H1 (cell line): ENCODE measurements around the gene PROSER2. TPM values are rescaled to one million over a fixed set of nuclear protein-coding genes. Genes with fewer than 3 reads are reported as not detected.

Source experiments
- CTCF ChIA-PET: fragments of 300-600 bp; sonication (Branson Sonifier 250); formaldehyde crosslinking; loops from one replicate; lab custom pipeline; 2021; ENCODE audit not compliant: partially characterized antibody; lab: Charles Lee
- POLR2A ChIA-PET: fragments of 300-600 bp; sonication (Branson Sonifier 250); formaldehyde crosslinking; loops from one replicate; lab custom pipeline; 2021; ENCODE audit warnings: inconsistent platforms; ENCODE audit not compliant: partially characterized antibody; lab: Charles Lee
- DNase-seq, 2 experiments: peaks; one replicate each; pipeline versions ENCODE4 v3.0.0 to v3.0.0-alpha.2; 2010 to 2022; ENCODE audit warnings: low spot score in 2 of 2, low read depth in 1 of 2, mixed read lengths in 1 of 2
- FAIRE-seq: peaks from 2 replicates; lab custom pipeline; 2011; peaks lifted over from hg19 to GRCh38; lab: Jason Lieb, UNC
- H2AFZ ChIP-seq: 2 replicates; pipeline ENCODE4 v1.8.1; 2012; ENCODE audit warnings: low read length, inconsistent platforms
- H2AK5ac ChIP-seq: 2 replicates; pipeline ENCODE4 v1.6.1; 2013; ENCODE audit warnings: low read depth, low read length
- H2BK120ac ChIP-seq: replicated peaks from 2 replicates; pipeline ENCODE3; 2013; ENCODE audit warnings: low read depth, low read length, inconsistent platforms
- H2BK12ac ChIP-seq: 2 replicates; pipeline ENCODE4 v1.6.1; 2013; ENCODE audit warnings: low read depth, low read length
- H2BK15ac ChIP-seq: 2 replicates; pipeline ENCODE4 v1.6.1; 2013; ENCODE audit warnings: low read length
- H2BK20ac ChIP-seq: 2 replicates; pipeline ENCODE4 v1.6.1; 2013; ENCODE audit warnings: low read length
- H2BK5ac ChIP-seq: 2 replicates; pipeline ENCODE4 v1.6.1; 2013; ENCODE audit warnings: low read depth, low read length
- H3K14ac ChIP-seq: 2 replicates; pipeline ENCODE4 v1.6.1; 2013; ENCODE audit warnings: inconsistent platforms; ENCODE audit not compliant: insufficient read length
- H3K18ac ChIP-seq: 2 replicates; pipeline ENCODE4 v1.6.1; 2013; ENCODE audit warnings: low read length; ENCODE audit errors: extremely low read depth
- H3K23ac ChIP-seq: 2 replicates; pipeline ENCODE4 v1.6.1; 2013; ENCODE audit warnings: inconsistent platforms; ENCODE audit not compliant: insufficient read length
- H3K23me2 ChIP-seq: 2 replicates; pipeline ENCODE4 v1.6.1; 2013; ENCODE audit warnings: low read depth, low read length
- H3K27ac ChIP-seq: 2 replicates; pipeline ENCODE4 v1.6.1; 2011; ENCODE audit warnings: low read depth, low read length, inconsistent platforms
- H3K27me3 ChIP-seq, 4 experiments: replicated peaks in 1 of 4; 1 replicate in 1 of 4; 2 replicates in 3 of 4; pipeline versions ENCODE4 v1.6.1 to v1.8.1; 2011 to 2013; ENCODE audit warnings: low read length in 3 of 4, mild to moderate bottlenecking in 3 of 4, inconsistent platforms in 2 of 4, mixed read lengths in 2 of 4, moderate library complexity in 1 of 4; ENCODE audit not compliant: control insufficient read depth in 3 of 4, insufficient read depth in 3 of 4; ENCODE audit errors: extremely low read depth in 1 of 4
- H3K36me3 ChIP-seq, 4 experiments: 2 replicates each; pipeline versions ENCODE4 v1.6.1 to v1.8.1; 2011 to 2013; ENCODE audit warnings: mild to moderate bottlenecking in 4 of 4, low read length in 3 of 4, moderate library complexity in 2 of 4, control low read depth in 1 of 4, inconsistent platforms in 1 of 4; ENCODE audit not compliant: insufficient read depth in 4 of 4, control insufficient read depth in 2 of 4
- H3K4ac ChIP-seq: replicated peaks from 2 replicates; pipeline ENCODE3; 2013; ENCODE audit warnings: low read length, low read depth, mixed read lengths, inconsistent platforms; ENCODE audit not compliant: insufficient read length
- H3K4me1 ChIP-seq, 4 experiments: replicated peaks in 1 of 4; 1 replicate in 1 of 4; 2 replicates in 3 of 4; pipeline versions ENCODE4 v1.6.1 to v1.8.1; 2011 to 2013; ENCODE audit warnings: low read length in 3 of 4, inconsistent platforms in 2 of 4, mixed read lengths in 1 of 4; ENCODE audit not compliant: insufficient read depth in 4 of 4, control insufficient read depth in 3 of 4
- H3K4me2 ChIP-seq, 2 experiments: 2 replicates each; pipeline versions ENCODE4 v1.6.1 to v1.8.1; 2011 to 2013; ENCODE audit warnings: low read depth in 2 of 2, low read length in 2 of 2, control low read depth in 1 of 2, inconsistent platforms in 1 of 2, mild to moderate bottlenecking in 1 of 2; ENCODE audit not compliant: insufficient read depth in 1 of 2
- H3K4me3 ChIP-seq, 4 experiments: fragments of 200-600, 300-600 bp in 1 of 4; sonication (generic), shearing (Covaris generic), sonication (Bioruptor Twin) in 1 of 4; 2 replicates each; pipeline versions ENCODE4 v1.5.1 to v1.8.1; 2011 to 2016; ENCODE audit warnings: low read length in 4 of 4, low read depth in 3 of 4, control low read depth in 2 of 4, inconsistent platforms in 2 of 4, mild to moderate bottlenecking in 2 of 4, mixed read lengths in 1 of 4, moderate library complexity in 1 of 4; ENCODE audit not compliant: insufficient read depth in 2 of 4; ENCODE audit errors: extremely low read depth in 1 of 4
- H3K56ac ChIP-seq: replicated peaks from 2 replicates; pipeline ENCODE3; 2013; ENCODE audit warnings: low read depth, mild to moderate bottlenecking, mixed read lengths, low read length, inconsistent platforms; ENCODE audit not compliant: insufficient read length
- H3K79me1 ChIP-seq: 2 replicates; pipeline ENCODE4 v1.6.1; 2013; ENCODE audit warnings: low read depth, low read length, control low read depth
- H3K79me2 ChIP-seq, 2 experiments: 2 replicates each; pipeline versions ENCODE4 v1.6.1 to v1.8.1; 2012 to 2013; ENCODE audit warnings: low read length in 2 of 2, mild to moderate bottlenecking in 2 of 2, inconsistent platforms in 1 of 2; ENCODE audit not compliant: insufficient read depth in 2 of 2, control insufficient read depth in 1 of 2
- H3K9ac ChIP-seq, 4 experiments: replicated peaks in 1 of 4; 1 replicate in 1 of 4; 2 replicates in 3 of 4; pipeline versions ENCODE4 v1.6.1 to v1.8.1; 2011 to 2013; ENCODE audit warnings: low read depth in 3 of 4, low read length in 3 of 4, control low read depth in 2 of 4, mild to moderate bottlenecking in 2 of 4, moderate library complexity in 2 of 4, inconsistent platforms in 1 of 4; ENCODE audit errors: extremely low read depth in 1 of 4
- H3K9me3 ChIP-seq, 2 experiments: 2 replicates each; pipeline versions ENCODE4 v1.6.1 to v1.8.1; 2012 to 2013; ENCODE audit warnings: mild to moderate bottlenecking in 2 of 2, moderate library complexity in 2 of 2, control low read depth in 1 of 2, inconsistent platforms in 1 of 2, low read depth in 1 of 2, low read length in 1 of 2, mixed read lengths in 1 of 2; ENCODE audit not compliant: insufficient read depth in 2 of 2
- H4K20me1 ChIP-seq, 2 experiments: replicated peaks in 1 of 2; 2 replicates each; pipeline versions ENCODE3 to v1.8.1; 2011 to 2013; ENCODE audit warnings: inconsistent platforms in 2 of 2, low read length in 2 of 2, mild to moderate bottlenecking in 1 of 2; ENCODE audit not compliant: insufficient read depth in 2 of 2, control insufficient read depth in 1 of 2
- H4K5ac ChIP-seq: 2 replicates; pipeline ENCODE4 v1.6.1; 2013; ENCODE audit warnings: low read length, low read depth, mixed read lengths, inconsistent platforms; ENCODE audit not compliant: insufficient read length
- H4K8ac ChIP-seq: 2 replicates; pipeline ENCODE4 v1.8.0; 2013; ENCODE audit warnings: mild to moderate bottlenecking, moderate library complexity, low read length, inconsistent platforms; ENCODE audit not compliant: insufficient read depth; ENCODE audit errors: extremely low read depth
- H4K91ac ChIP-seq: replicated peaks from 2 replicates; pipeline ENCODE3; 2013; ENCODE audit warnings: low read length, mixed read lengths, inconsistent platforms; ENCODE audit not compliant: insufficient read length
- CHD1 ChIP-seq: IDR thresholded peaks from 2 replicates; pipeline ENCODE4 v1.6.1; 2012; ENCODE audit warnings: low read depth, low read length, improper control_type of control experiment
- NANOG ChIP-seq: IDR thresholded peaks from 2 replicates; pipeline ENCODE4 v1.6.1; 2011; ENCODE audit warnings: low read length, low read depth, mild to moderate bottlenecking, inconsistent platforms; ENCODE audit not compliant: insufficient read depth, poor library complexity, severe bottlenecking
- WGBS, 2 experiments: shearing (Covaris generic) in 1 of 2; methylation state at CpG; one replicate each; pipeline versions ENCODE4 v1.1.6 to v1.1.7; 2013 to 2015; ENCODE audit warnings: low lambda C conversion rate in 2 of 2, mixed read lengths in 2 of 2, inconsistent platforms in 1 of 2, low coverage in 1 of 2, missing lambda C conversion rate in 1 of 2; ENCODE audit not compliant: insufficient replicate concordance in 2 of 2, insufficient coverage in 1 of 2, insufficient read length in 1 of 2; ENCODE audit errors: extremely low coverage in 1 of 2, missing lambda C conversion rate in 1 of 2; 5-methylcytosine and 5-hydroxymethylcytosine counted together
- polyA plus RNA-seq, 7 experiments: library from polyadenylated mRNA; depleted of rRNA in 3 of 7; stranded (reverse) in 5 of 7; unstranded in 2 of 7; fragments of >200 nt in 5 of 7; fragments of 200-250 nt in 2 of 7; gene quantifications; 1 replicate in 5 of 7; 2 replicates in 1 of 7; 4 replicates in 1 of 7; pipeline versions ENCODE4 v1.2.1 to v1.2.3, GENCODE V29; 2011 to 2013; ENCODE audit warnings: missing spikeins in 2 of 7, mixed read lengths in 2 of 7
- total RNA-seq: library from RNA; stranded (reverse); fragmentation: NEBNext Ultra II Directional; extraction: Animal tissue kit (Norgen Biotek cat#: 25700); gene quantifications from 2 replicates; pipeline ENCODE4 v1.2.1, GENCODE V29; 2021
- TF ChIP-seq, protein P1 (sequence below): IDR thresholded peaks from 2 replicates; pipeline ENCODE4 v1.6.1; 2012; ENCODE audit warnings: low read length, inconsistent platforms

PROSER2 gene
- total and polyA plus RNA-seq, 2 of the 8 experiments (the other 6 are each of a cell fraction or from before 2014, with no cell fraction given), result 3.9 to 13.7 TPM

DNA sequence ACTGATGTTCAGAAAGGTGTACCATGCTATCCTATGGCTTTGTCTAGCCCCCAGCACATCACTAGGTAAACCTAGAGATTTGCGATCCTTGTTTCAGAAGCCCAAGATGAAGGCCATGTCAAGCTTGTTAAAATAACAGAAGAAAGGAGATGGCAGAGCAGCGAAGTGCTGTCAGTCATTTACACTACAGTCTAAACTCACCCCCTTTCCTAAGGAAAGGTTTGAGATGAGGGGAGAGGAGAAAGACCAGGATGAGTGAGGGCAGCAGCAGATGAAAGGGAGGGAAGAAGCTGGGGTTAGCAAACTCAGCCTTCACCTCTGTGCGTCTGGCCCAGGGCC is 74.8 kb downstream of the PROSER2 start:
- Histone ChIP-seq H3K56ac (no peak overlapping the region), H2BK20ac (no peak overlapping the region), H3K23ac (no peak overlapping the region), H3K4me3 (no peak overlapping the region), H3K14ac (no peak overlapping the region), H2BK5ac (no peak overlapping the region), H3K9me3 (no peaks in the 10 kb centered on the region), H4K20me1 (no peaks in the 10 kb centered on the region), H3K18ac (no peak overlapping the region), H3K4me2 (no peak overlapping the region), H3K79me1 (no peaks in the 10 kb centered on the region), H3K23me2 (no peaks in the 10 kb centered on the region), H2BK120ac (no peak overlapping the region), H2AFZ (no peak overlapping the region), H3K9ac (no peak overlapping the region), H2BK12ac (no peak overlapping the region), H2AK5ac (no peak overlapping the region), H3K79me2 (no peaks in the 10 kb centered on the region), H3K27me3 (no peaks in the 10 kb centered on the region), H2BK15ac (no peak overlapping the region), H3K4ac (no peak overlapping the region), H3K36me3 (no peaks in the 10 kb centered on the region), H3K27ac (no peak overlapping the region), H4K91ac (no peak overlapping the region), H3K4me1 (peaks cover 0 to 4% (median 1%) of the 10 kb centered on the region in 4 experiments; a peak in 2 of 7 replicates), H4K5ac (no peak overlapping the region), H4K8ac (no peak overlapping the region)
- ChIA-PET CTCF (interaction anchor here (0.7 to 7.8 kb wide), 3 partner anchors 17 to 115 kb away, joined by 3 to 34 read pairs (median 4); no protein-coding TSS in a partner anchor), POLR2A (no interaction called here)
- FAIRE-seq (no peak), DNase-seq (no peak)
- no peak for TF ChIP-seq NANOG
- TF ChIP-seq CHD1, result no peak
- TF ChIP-seq, protein P1, sequence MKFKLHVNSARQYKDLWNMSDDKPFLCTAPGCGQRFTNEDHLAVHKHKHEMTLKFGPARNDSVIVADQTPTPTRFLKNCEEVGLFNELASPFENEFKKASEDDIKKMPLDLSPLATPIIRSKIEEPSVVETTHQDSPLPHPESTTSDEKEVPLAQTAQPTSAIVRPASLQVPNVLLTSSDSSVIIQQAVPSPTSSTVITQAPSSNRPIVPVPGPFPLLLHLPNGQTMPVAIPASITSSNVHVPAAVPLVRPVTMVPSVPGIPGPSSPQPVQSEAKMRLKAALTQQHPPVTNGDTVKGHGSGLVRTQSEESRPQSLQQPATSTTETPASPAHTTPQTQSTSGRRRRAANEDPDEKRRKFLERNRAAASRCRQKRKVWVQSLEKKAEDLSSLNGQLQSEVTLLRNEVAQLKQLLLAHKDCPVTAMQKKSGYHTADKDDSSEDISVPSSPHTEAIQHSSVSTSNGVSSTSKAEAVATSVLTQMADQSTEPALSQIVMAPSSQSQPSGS, result no peak
- 91% methylated on average over 3 of the region's 3 CpGs; no CpG with 5 or more reads in 1 of the 2 experiments for WGBS, 2 experiments
